ENCODE measurements around the gene ARHGAP4. TPM values are rescaled to one million over a fixed set of nuclear protein-coding genes. Genes with fewer than 3 reads are reported as not detected.

ARHGAP4 gene
- total and polyA plus RNA-seq, 2 of the 4 experiments (the other 2 are of a cell fraction) = 0.18 to 0.72 TPM

- Histone ChIP-seq H3K9me3 (ENCODE audit: control insufficient read depth, insufficient read depth, low read length) (no peaks in the 10 kb centered on the region), H3K4me3 (ENCODE audit: insufficient read depth, low read depth, low read length) (no peak overlapping the region), H3K27me3 (ENCODE audit: control insufficient read depth, insufficient read depth, low read length) (peaks cover 17% of the 10 kb centered on the region; the same call in 1 of the 2 replicates), H3K23ac (ENCODE audit: low read depth, low read length) (no peak overlapping the region), H2AK9ac (replicated peaks; ENCODE audit: low read depth, low read length, poor library complexity) (no peak overlapping the region), H4K8ac (ENCODE audit: low read depth in 2 of 2, low read length in 2 of 2) (no peak overlapping the region), H3K36me3 (ENCODE audit: control insufficient read depth, insufficient read depth, low read length) (no peaks in the 10 kb centered on the region), H3K4ac (ENCODE audit: low read depth, low read length) (no peak overlapping the region), H3K14ac (replicated peaks; ENCODE audit: low read depth, low read length) (no peak overlapping the region), H2AK5ac (ENCODE audit: low read depth, low read length) (no peak overlapping the region), H3K4me2 (ENCODE audit: low read depth, low read length) (no peak overlapping the region), H3K27ac (ENCODE audit: insufficient read depth, low read length) (no peak overlapping the region), H2BK20ac (ENCODE audit: low read depth, low read length) (no peak overlapping the region), H3K4me1 (ENCODE audit: control insufficient read depth, insufficient read depth, low read length) (no peaks in the 10 kb centered on the region; the same call in 1 of the 2 replicates), H2AFZ (replicated peaks; ENCODE audit: low read length, poor library complexity) (peak overlapping the region; percentile 23), H3K18ac (ENCODE audit: low read depth, low read length) (no peak overlapping the region), H3K9me1 (ENCODE audit: insufficient read depth, low read length) (no peaks in the 10 kb centered on the region), H3K56ac (ENCODE audit: extremely low read depth, insufficient read depth, low read length) (no peak overlapping the region), H2BK15ac (ENCODE audit: low read depth, low read length) (no peak overlapping the region), H4K5ac (ENCODE audit: low read depth, low read length) (no peak overlapping the region), H2BK5ac (ENCODE audit: low read depth, low read length, poor library complexity, severe bottlenecking) (no peak overlapping the region), H2BK120ac (ENCODE audit: low read depth, low read length) (no peak overlapping the region), H4K91ac (ENCODE audit: insufficient read depth, low read depth, low read length) (no peak overlapping the region), H3K79me1 (ENCODE audit: low read depth in 1 of 2, low read length in 2 of 2) (no peaks in the 10 kb centered on the region), H3K9ac (ENCODE audit: low read depth, low read length) (no peak overlapping the region), H4K20me1 (ENCODE audit: insufficient read depth, low read length) (no peaks in the 10 kb centered on the region)
- ATAC-seq (ENCODE audit: low read depth) (no peak), DNase-seq (no peak)
- 82% methylated on average over 8 of the region's 13 CpGs; no CpG with 5 or more reads in 1 of the 2 experiments for WGBS, 2 experiments (ENCODE audit: extremely low coverage in 2 of 2, insufficient read length in 1 of 2)
- CTCF ChIA-PET = no interaction called here
- no TSS peak for BruUV-seq (replicated peaks)
- in situ Hi-C loops (cut with MboI; ENCODE audit: low sequenced_read_pairs) = loop anchor here (5.0 to 25.0 kb wide), 2 partner anchors 122 to 957 kb away; no protein-coding TSS in a partner anchor
- intact Hi-C loops (cut with micrococcal nuclease) = no loop called here
- dilution Hi-C loops (cut with HindIII; ENCODE audit: low sequenced_read_pairs, unreplicated experiment) = no loop called here
- no peak for TF ChIP-seq CHD1 (IDR thresholded peaks at IDR 0.05; ENCODE audit: low read depth, low read length)
- no peak for TF ChIP-seq SMC3 (IDR thresholded peaks at IDR 0.05; ENCODE audit: low read depth, low read length)
- no peak for TF ChIP-seq MAZ (IDR thresholded peaks at IDR 0.05; ENCODE audit: borderline replicate concordance, low read depth, low read length)
- TF ChIP-seq MXI1 (IDR thresholded peaks at IDR 0.05; ENCODE audit: borderline replicate concordance, low read depth, low read length) = no peak
- no peak for TF ChIP-seq RCOR1 (IDR thresholded peaks at IDR 0.05; ENCODE audit: insufficient replicate concordance, low read length)
- no peak for TF ChIP-seq FOS (IDR thresholded peaks at IDR 0.05; ENCODE audit: low read depth, low read length)
- TF ChIP-seq CTCF (conservative IDR thresholded peaks at IDR 0.05; ENCODE audit: low read depth, low read length) = no peak
- TF ChIP-seq BHLHE40 (IDR thresholded peaks at IDR 0.05; ENCODE audit: low read depth, low read length) = no peak
- TF ChIP-seq MAFK (IDR thresholded peaks at IDR 0.05; ENCODE audit: low read depth, low read length) = no peak
- no peak for TF ChIP-seq CEBPB (IDR thresholded peaks at IDR 0.05; ENCODE audit: low read depth, low read length)
- POLR2A ChIA-PET (ENCODE audit: unreplicated experiment) = no interaction called here
These were observed 6.8 kb downstream of the ARHGAP4 start for GRCh38 chrX:153919281-153919680.

All from IMR-90 (cell line).